GM12864 (cell line): ENCODE data around the gene DHX15.

Experiments
- DNase-seq: peaks from one replicate; pipeline ENCODE4 v3.0.0-alpha.2; 2011; ENCODE audit warnings: low read depth
- H3K4me3 ChIP-seq: 2 replicates; pipeline ENCODE4 v1.5.1; 2011; ENCODE audit warnings: mild to moderate bottlenecking, low read depth, low read length, control low read depth
- TF ChIP-seq, protein P1 (sequence below): IDR thresholded peaks from 2 replicates; pipeline ENCODE4 v1.5.1; 2011; ENCODE audit warnings: low read depth, mild to moderate bottlenecking, moderate library complexity, low read length, control low read depth, inconsistent platforms; ENCODE audit errors: missing control alignments

The DHX15 gene

DNA sequence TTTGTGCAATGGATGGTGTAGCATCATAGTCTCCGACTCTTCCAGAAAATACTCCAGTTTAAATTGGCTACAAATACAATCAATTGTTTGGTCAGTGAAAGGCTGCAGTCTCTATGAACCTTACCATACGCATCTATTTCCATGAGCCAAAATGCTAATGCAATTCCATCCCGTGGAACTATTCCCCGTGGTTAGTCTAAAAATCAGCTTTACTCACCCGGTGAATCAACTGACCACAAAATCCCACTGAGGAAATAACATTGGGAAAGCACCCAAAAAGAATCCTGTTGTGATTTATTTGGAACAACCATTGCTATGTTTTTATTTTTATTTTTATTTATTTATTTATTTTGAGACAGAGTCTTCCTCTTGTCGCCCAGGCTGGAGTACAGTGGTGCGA, 87.1 kb downstream of the DHX15 start:
- TF ChIP-seq, protein P1, sequence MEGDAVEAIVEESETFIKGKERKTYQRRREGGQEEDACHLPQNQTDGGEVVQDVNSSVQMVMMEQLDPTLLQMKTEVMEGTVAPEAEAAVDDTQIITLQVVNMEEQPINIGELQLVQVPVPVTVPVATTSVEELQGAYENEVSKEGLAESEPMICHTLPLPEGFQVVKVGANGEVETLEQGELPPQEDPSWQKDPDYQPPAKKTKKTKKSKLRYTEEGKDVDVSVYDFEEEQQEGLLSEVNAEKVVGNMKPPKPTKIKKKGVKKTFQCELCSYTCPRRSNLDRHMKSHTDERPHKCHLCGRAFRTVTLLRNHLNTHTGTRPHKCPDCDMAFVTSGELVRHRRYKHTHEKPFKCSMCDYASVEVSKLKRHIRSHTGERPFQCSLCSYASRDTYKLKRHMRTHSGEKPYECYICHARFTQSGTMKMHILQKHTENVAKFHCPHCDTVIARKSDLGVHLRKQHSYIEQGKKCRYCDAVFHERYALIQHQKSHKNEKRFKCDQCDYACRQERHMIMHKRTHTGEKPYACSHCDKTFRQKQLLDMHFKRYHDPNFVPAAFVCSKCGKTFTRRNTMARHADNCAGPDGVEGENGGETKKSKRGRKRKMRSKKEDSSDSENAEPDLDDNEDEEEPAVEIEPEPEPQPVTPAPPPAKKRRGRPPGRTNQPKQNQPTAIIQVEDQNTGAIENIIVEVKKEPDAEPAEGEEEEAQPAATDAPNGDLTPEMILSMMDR: no peak

DNA sequence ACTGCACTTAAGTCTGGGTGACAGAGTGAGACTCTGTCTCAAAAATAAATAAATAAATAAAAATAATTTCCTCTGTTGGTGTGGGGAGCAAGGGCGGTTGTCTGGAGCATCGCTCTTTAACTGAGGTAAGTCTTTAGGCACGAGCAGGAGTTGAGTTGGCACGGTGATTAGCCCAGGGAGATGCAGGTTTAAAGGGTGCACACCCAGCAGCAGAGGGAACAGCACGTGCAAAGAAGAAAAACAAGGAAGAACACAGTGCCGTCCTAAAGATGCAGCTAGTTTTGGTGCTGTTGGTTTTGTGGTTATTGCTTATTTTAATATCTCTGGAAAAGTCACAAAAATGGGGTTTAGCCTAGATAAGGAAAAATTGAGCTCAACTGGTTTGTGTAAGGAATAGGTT, 87.8 kb downstream of the DHX15 start:
- DNase-seq: no peak
- TF ChIP-seq, protein P1: no peak
- H3K4me3 ChIP-seq: no peak overlapping the region

More for the DNA sequence above, 87.1 kb downstream of the DHX15 start:
- DNase-seq: no peak
- H3K4me3 ChIP-seq: no peak overlapping the region

DNA sequence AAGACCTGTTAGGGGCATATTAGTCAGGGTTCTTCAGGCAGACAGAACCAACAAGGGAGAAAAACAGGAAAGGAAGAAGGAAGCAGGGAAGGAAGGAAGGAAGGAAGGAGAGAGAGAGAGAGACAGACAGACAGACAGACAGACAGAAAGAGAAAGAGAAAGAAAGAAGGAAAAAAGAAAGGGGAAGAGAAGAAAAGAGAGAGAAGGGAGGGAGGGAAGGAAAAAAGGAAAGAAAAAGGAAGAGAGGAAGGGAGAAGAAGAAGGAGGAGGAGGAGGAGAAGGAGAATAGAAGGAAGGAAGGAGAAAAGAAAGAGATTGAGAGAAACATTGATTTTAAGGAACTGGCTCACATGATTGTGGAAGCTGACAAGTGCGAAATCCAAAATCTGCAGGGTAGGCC, 89.0 kb downstream of the DHX15 start:
- no peak overlapping the region for H3K4me3 ChIP-seq
- TF ChIP-seq, protein P1: no peak
- no peak for DNase-seq

DNA sequence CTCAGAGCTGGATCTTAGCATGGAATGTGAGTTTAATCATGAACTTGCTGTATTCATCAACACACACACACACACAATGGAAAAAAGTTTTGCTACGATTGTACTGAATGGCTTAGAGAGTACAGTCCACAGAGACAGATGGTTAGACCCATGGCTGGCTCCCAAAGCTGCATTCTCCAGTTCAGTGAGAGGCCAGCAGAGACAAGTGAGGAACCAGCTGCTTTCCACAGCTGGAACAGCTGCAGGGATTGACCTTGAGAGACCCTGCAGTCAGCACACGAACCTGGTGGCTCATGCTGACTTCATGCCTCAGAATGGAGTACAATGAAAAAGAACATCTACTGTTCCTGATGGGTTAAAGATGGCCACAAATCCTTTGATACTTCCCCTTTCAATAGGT, 94.5 kb downstream of the DHX15 start:
- TF ChIP-seq, protein P1: no peak
- DNase-seq: no peak
- H3K4me3 ChIP-seq: no peak overlapping the region

DNA sequence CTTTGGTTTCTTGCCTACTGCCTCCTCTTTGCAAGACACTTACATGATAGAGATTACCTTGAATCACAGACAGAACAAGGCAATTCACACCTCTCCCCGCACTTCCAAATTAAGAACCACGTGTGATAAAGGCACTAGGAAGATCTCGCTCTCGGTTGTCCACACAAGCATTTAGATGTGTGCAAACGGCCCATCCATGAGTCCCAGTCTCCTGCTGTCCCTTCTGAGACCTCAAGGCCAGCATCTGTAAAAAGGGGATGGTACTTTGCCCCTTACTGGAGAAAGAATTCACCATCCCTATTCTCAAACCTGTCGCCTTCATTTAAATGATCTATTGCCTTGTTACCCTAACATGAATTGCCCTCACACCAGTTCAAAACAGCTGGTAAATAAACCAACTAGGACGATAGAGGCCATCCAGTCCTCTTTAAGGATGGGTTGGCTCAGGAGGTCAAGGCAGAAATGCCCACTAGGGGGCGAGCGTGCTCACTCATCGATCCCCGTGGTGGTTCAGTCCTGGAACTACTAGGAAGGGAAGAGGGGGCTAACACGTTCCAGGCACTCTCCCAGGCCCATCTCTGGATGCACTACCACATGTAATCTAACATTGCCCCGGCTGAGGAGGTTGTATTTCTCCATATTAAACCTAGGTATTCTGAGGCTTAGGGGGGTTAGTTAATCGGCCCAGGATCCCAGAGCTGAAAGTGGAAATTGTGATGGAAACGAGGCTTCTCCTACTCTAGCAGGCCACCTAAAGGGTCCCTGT, 95.8 kb downstream of the DHX15 start:
- no peak for DNase-seq

DNA sequence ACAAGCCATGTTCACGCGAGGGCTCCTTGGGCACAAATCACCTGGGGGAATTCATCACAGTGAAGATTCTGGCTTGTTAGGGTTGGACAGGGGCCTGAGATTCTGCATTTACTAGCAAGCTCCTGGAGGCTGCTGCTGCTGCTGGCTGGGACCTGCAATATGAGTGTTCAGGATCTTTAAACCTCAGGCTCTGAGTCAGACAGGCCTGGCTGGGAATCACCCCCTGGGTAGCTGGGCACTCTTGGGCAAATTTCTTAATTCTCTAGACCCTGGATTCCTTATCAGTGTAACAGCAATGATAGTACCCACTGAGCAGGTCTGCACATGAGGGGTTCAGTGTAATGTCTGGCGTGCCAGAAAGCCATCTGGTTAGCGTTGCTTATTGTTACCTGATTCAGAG, 101.5 kb downstream of the DHX15 start:
- H3K4me3 ChIP-seq: no peak overlapping the region
- DNase-seq: no peak
- TF ChIP-seq, protein P1: no peak

More for the DNA sequence above, 95.8 kb downstream of the DHX15 start:
- H3K4me3 ChIP-seq: no peak overlapping the region
- TF ChIP-seq, protein P1: peak; percentile 91

DNA sequence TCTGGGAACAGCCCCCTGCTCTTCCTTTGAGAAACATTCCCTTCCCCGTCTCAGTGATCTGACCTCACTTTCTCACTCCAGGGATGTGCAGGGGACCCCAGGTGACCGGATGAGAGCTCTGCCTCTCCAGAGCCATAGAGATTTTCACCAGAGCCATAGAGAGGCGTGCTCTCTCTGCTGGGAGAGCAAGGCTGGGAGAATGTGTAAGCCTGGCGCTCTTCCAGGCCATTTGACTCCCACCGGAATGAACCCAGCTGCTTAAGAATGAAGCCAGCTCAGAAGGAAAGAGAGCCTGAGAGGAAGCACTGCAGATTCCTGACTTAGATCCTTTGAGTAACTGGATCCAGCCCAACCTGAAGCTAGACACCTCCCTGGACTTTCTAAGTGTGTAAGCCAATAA, 106.4 kb downstream of the DHX15 start:
- no peak overlapping the region for H3K4me3 ChIP-seq
- no peak for DNase-seq
- TF ChIP-seq, protein P1: no peak
